ENCODE data around the gene RGS17. TPM values are rescaled to one million over a fixed set of nuclear protein-coding genes. Genes with fewer than 3 reads are reported as not detected.
"Not testable (repeated sequence)": the region's sequence is repeated elsewhere in the genome, so short reads cannot be mapped to it uniquely, and the experiment has no call there.

The RGS17 gene
- total RNA-seq, 4 donors from 2014 or later = 1.2 to 18.6 (median 3.4) TPM

- no peak for DNase-seq
- peaks cover 9 to 13% of the 10 kb centered on the region in 2 donors for H3K4me1 ChIP-seq
- H3K27me3 ChIP-seq = no peaks in the 10 kb centered on the region
- H3K36me3 ChIP-seq = no peaks in the 10 kb centered on the region
- no peaks in the 10 kb centered on the region for H3K9me3 ChIP-seq
- H3K4me3 ChIP-seq (replicated peaks in 1 of 3) = no peak overlapping the region
- intact Hi-C loops (cut with DNase I) = no loop called here
- WGBS, 2 donors = 80 to 81% methylated on average over 3 of the region's 3 CpGs
- no peak for TF ChIP-seq CTCF (IDR thresholded peaks at IDR 0.05)
- no peak for TF ChIP-seq POLR2A (IDR thresholded peaks at IDR 0.05)
- no peak overlapping the region for H3K27ac ChIP-seq
Observed at GRCh38 chr6:153126218-153126617, 4.9 kb downstream of the RGS17 start.

DNA sequence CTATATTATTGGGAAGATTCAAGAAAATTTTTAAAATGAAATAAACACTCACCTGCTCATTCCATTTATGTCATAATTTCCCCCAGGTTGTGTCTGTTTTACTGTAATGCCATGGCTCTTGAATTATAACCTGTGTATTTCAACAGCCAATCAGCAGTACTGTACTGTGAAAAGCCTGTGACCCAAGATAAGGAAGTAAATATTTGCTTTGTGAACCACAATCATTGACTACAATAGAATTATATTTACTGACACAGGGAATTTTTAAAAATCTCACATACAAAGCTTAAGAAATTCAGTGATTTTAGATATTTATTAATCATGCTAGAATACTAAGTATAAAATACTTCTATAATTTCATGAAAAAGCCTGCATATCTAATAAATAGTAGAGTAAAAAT lies 6.0 kb downstream of the RGS17 start:
- Histone ChIP-seq H3K9me3 (no peaks in the 10 kb centered on the region), H3K36me3 (no peaks in the 10 kb centered on the region), H3K4me1 (peaks cover 5 to 6% of the 10 kb centered on the region in 2 donors), H3K27me3 (no peaks in the 10 kb centered on the region), H3K27ac (no peak overlapping the region), H3K4me3 (replicated peaks in 1 of 3) (no peak overlapping the region)
- DNase-seq = no peak
- TF ChIP-seq POLR2A (IDR thresholded peaks at IDR 0.05) = no peak
- no peak for TF ChIP-seq CTCF (IDR thresholded peaks at IDR 0.05)
- intact Hi-C loops (cut with DNase I) = no loop called here

- DNase-seq = no peak
- H3K27ac ChIP-seq = no peak overlapping the region
- no peak for TF ChIP-seq CTCF (IDR thresholded peaks at IDR 0.05)
- no peak for TF ChIP-seq POLR2A (IDR thresholded peaks at IDR 0.05)
- H3K4me1 ChIP-seq = no peaks in the 10 kb centered on the region
- intact Hi-C loops (cut with DNase I) = no loop called here
- no peaks in the 10 kb centered on the region for H3K9me3 ChIP-seq
- 72 to 74% methylated on average over 3 of the region's 3 CpGs for WGBS, 2 donors
- H3K36me3 ChIP-seq = no peaks in the 10 kb centered on the region
- H3K4me3 ChIP-seq (replicated peaks in 1 of 3) = no peak overlapping the region
- no peaks in the 10 kb centered on the region for H3K27me3 ChIP-seq
Observed at GRCh38 chr6:153123801-153124200, 7.3 kb downstream of the RGS17 start.

GRCh38 chr6:153121311-153121710 lies 9.8 kb downstream of the RGS17 start:
- H3K9me3 ChIP-seq = no peaks in the 10 kb centered on the region
- H3K36me3 ChIP-seq = no peaks in the 10 kb centered on the region
- no peak overlapping the region for H3K4me3 ChIP-seq (replicated peaks in 1 of 3)
- intact Hi-C loops (cut with DNase I) = no loop called here
- H3K27ac ChIP-seq = no peak overlapping the region
- H3K27me3 ChIP-seq = no peaks in the 10 kb centered on the region
- no peaks in the 10 kb centered on the region for H3K4me1 ChIP-seq
- no peak for TF ChIP-seq POLR2A (IDR thresholded peaks at IDR 0.05)
- TF ChIP-seq CTCF (IDR thresholded peaks at IDR 0.05) = no peak
- no peak for DNase-seq

- DNase-seq = no peak
- intact Hi-C loops (cut with DNase I) = no loop called here
- TF ChIP-seq CTCF (IDR thresholded peaks at IDR 0.05) = no peak
- TF ChIP-seq POLR2A (IDR thresholded peaks at IDR 0.05) = no peak
- Histone ChIP-seq H3K27me3 (no peaks in the 10 kb centered on the region), H3K4me1 (no peaks in the 10 kb centered on the region), H3K27ac (no peak overlapping the region), H3K36me3 (no peaks in the 10 kb centered on the region), H3K9me3 (no peaks in the 10 kb centered on the region), H3K4me3 (replicated peaks in 1 of 3) (no peak overlapping the region)
- WGBS, 2 donors = 78 to 83% methylated on average over 3 of the region's 3 CpGs
Observed at GRCh38 chr6:153117986-153118879, 12.8 kb downstream of the RGS17 start.

DNA sequence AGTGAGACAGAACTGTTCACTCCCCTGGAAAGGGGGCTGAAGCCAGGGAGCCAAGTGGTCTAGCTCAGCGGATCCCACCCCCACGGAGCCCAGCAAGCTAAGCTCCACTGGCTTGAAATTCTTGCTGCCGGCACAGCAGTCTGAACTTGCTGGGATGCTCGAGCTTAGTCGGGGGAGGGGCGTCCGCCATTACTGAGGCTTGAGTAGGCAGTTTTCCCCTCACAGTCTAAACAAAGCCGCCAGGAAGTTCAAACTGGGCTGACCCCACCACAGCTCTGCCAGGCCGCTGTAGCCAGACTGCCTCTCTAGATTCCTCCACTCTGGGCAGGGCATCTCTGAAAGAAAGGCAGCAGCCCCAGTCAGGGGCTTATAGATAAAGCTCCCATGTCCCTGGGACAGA lies 20.0 kb downstream of the RGS17 start:
- H3K4me1 ChIP-seq; H3K27ac ChIP-seq; DNase-seq; intact Hi-C loops (cut with DNase I); H3K27me3 ChIP-seq; H3K9me3 ChIP-seq; H3K4me3 ChIP-seq (replicated peaks in 1 of 3); H3K36me3 ChIP-seq: not testable (repeated sequence)
- WGBS, 2 donors = 61 to 63% methylated on average over 5 to 8 of the region's 9 CpGs

DNA sequence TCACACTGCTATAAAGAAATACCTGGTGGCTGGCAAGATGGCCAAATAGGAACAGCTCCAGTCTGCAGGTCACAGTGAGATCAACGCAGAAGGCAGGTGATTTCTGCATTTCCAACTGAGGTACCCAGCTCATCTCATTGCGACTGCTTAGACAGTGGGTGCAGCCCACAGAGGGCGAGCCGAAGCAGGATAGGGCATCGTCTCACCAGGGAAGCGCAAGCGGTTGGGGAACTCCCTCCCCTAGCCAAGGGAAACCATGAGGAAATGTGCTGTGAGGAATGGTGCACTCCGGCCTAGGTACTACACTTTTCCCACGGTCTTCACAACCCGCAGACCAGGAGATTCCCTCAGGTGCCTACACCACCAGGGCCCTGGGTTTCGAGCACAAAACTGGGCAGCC lies 20.5 kb downstream of the RGS17 start:
- H3K27ac ChIP-seq; H3K4me3 ChIP-seq (replicated peaks in 1 of 3); H3K27me3 ChIP-seq; H3K36me3 ChIP-seq; H3K9me3 ChIP-seq; H3K4me1 ChIP-seq; DNase-seq; intact Hi-C loops (cut with DNase I): not testable (repeated sequence)
- 93% methylated on average over 8 to 11 of the region's 11 CpGs for WGBS, 2 donors

Data from thyroid gland (tissue), 4 donors.